Stomach (tissue), 9 donors: ENCODE results near the gene ZNF593OS. TPM values are rescaled to one million over a fixed set of nuclear protein-coding genes. Genes with fewer than 3 reads are reported as not detected.

Source experiments
- DNase-seq, 2 donors: peaks; one replicate each; pipeline versions ENCODE4 v3.0.0 to v3.0.0-alpha.2; 2013 to 2019
- H3K27ac ChIP-seq, 5 donors: fragments of 200-600 bp in 4 of 5; sonication (generic) in 4 of 5; one replicate each; pipeline ENCODE4 v1.5.1; 2013 to 2019; ENCODE audit warnings: mild to moderate bottlenecking in 1 of 5, moderate library complexity in 1 of 5
- H3K27me3 ChIP-seq, 3 donors: fragments of 200-600 bp; sonication (generic); one replicate each; pipeline ENCODE4 v1.5.1; 2017 to 2019; ENCODE audit warnings: mixed run types in 1 of 3
- H3K36me3 ChIP-seq, 4 donors: fragments of 200-600 bp; sonication (generic); 1 replicate in 3 of 4; 2 replicates in 1 of 4; pipeline ENCODE4 v1.5.1; 2016 to 2019
- H3K4me1 ChIP-seq, 4 donors: fragments of 200-600 bp; sonication (generic); one replicate each; pipeline ENCODE4 v1.5.1; 2016 to 2019
- H3K4me3 ChIP-seq, 4 donors: fragments of 200-600 bp; sonication (generic) in 3 of 4; one replicate each; pipeline ENCODE4 v1.5.1; 2016 to 2019; ENCODE audit warnings: mild to moderate bottlenecking in 1 of 4
- H3K9me3 ChIP-seq, 4 donors: fragments of 200-600 bp; sonication (generic); one replicate each; pipeline ENCODE4 v1.5.1; 2016 to 2019
- CTCF ChIP-seq, 7 experiments: fragments of 450-650 bp in 4 of 7; fragments of 200-600 bp in 3 of 7; sonication (generic) in 3 of 7; IDR thresholded peaks; one replicate each; pipeline ENCODE4 v1.5.1; 2016 to 2019; ENCODE audit warnings: antibody characterized with exemption in 7 of 7, control low read depth in 2 of 7, mild to moderate bottlenecking in 1 of 7
- EP300 ChIP-seq: sonication (generic); formaldehyde crosslinking; IDR thresholded peaks from one replicate; pipeline ENCODE4 v1.6.1; 2017; ENCODE audit warnings: antibody characterized with exemption
- POLR2A ChIP-seq, 4 donors: fragments of 450-650 bp; IDR thresholded peaks; one replicate each; pipeline ENCODE4 v1.6.1; 2016; ENCODE audit warnings: antibody characterized with exemption in 4 of 4, control low read depth in 2 of 4, mild to moderate bottlenecking in 1 of 4, moderate library complexity in 1 of 4
- POLR2AphosphoS5 ChIP-seq, 3 donors: sonication (generic); formaldehyde crosslinking; IDR thresholded peaks; one replicate each; pipeline ENCODE4 v1.6.1; 2016; ENCODE audit warnings: antibody characterized with exemption in 3 of 3
- WGBS, 5 donors: extraction: QIAGEN DNeasy Blood & Tissue Kit in 3 of 5; methylation state at CpG; one replicate each; pipeline versions ENCODE4 v1.1.5 to v1.1.7; 2013 to 2018; 5-methylcytosine and 5-hydroxymethylcytosine counted together
- intact Hi-C: fragments of 100-400 bp; cut with DNase I; formaldehyde crosslinking; loops from one replicate; pipeline ENCODE4 v1.15.1; 2023; ENCODE audit warnings: low total_unique reads
- polyA plus RNA-seq, 3 donors: library from polyadenylated mRNA; stranded (reverse); fragments of 200-250 nt; gene quantifications; one replicate each; pipeline ENCODE4 v1.2.3, GENCODE V29; 2013
- total RNA-seq, 5 donors: library from RNA; depleted of rRNA; stranded (reverse); fragments of >200 nt; gene quantifications; one replicate each; pipeline versions ENCODE4 v1.1.0 to v1.2.3, GENCODE V29; 2014 to 2016
- donor health status: healthy with polysubstance abuse.
- donor health status: Bipolar disorder and iron deficiency.
- donor health status: healthy.

ZNF593OS gene
- total and polyA plus RNA-seq, 8 donors, result 0.30 to 0.76 TPM; not detected in 6

- TF ChIP-seq POLR2A (IDR thresholded peaks at IDR 0.05) (no peak), POLR2AphosphoS5 (IDR thresholded peaks at IDR 0.05) (no peak), CTCF (IDR thresholded peaks at IDR 0.05) (no peak), EP300 (no peak)
- no peak for DNase-seq
- peaks cover 0 to 46% (median 43%) of the 10 kb centered on the region in 4 donors for H3K36me3 ChIP-seq
- intact Hi-C loops, result no loop called here
- H3K9me3 ChIP-seq, result no peaks in the 10 kb centered on the region
- H3K27me3 ChIP-seq, result no peaks in the 10 kb centered on the region
- H3K27ac ChIP-seq, result no peak overlapping the region
- peaks cover 0 to 9% (median 5%) of the 10 kb centered on the region in 4 donors for H3K4me1 ChIP-seq
- 83 to 88% (median 85%) methylated on average over 4 of the region's 4 CpGs for WGBS, 5 donors
- H3K4me3 ChIP-seq, result no peak overlapping the region
These were observed 8.4 kb upstream of the ZNF593OS start for GRCh38 chr1:26180010-26180506.

GRCh38 chr1:26177182-26177684 lies 5.6 kb upstream of the ZNF593OS start, which contains the start of gene CNKSR1:
Gene CNKSR1, plus strand, starts transcription at chr1:26177491. Its CDS starts 57 bp downstream, at chr1:26177548.
- intact Hi-C loops, result no loop called here
- peak; percentile 87 to 95 for DNase-seq

GRCh38 chr1:26175346-26175745 lies 3.7 kb upstream of the ZNF593OS start:
- Histone ChIP-seq H3K36me3 (peaks cover 0 to 14% (median 5%) of the 10 kb centered on the region in 4 donors), H3K27ac (no peak overlapping the region), H3K4me1 (peaks cover 11 to 24% (median 18%) of the 10 kb centered on the region in 4 donors), H3K4me3 (no peak overlapping the region), H3K27me3 (no peaks in the 10 kb centered on the region), H3K9me3 (no peaks in the 10 kb centered on the region)
- intact Hi-C loops, result no loop called here
- DNase-seq, result no peak
- 89 to 97% (median 95%) methylated on average over 8 of the region's 8 CpGs for WGBS, 5 donors
- TF ChIP-seq EP300, result no peak
- TF ChIP-seq POLR2A (IDR thresholded peaks at IDR 0.05), result no peak
- no peak for TF ChIP-seq CTCF (IDR thresholded peaks at IDR 0.05)
- no peak for TF ChIP-seq POLR2AphosphoS5 (IDR thresholded peaks at IDR 0.05)

More at GRCh38 chr1:26177182-26177684, 5.6 kb upstream of the ZNF593OS start, which contains the start of gene CNKSR1:
- Histone ChIP-seq H3K36me3 (peaks cover 0 to 19% (median 17%) of the 10 kb centered on the region in 4 donors), H3K9me3 (no peaks in the 10 kb centered on the region), H3K27ac (peak within 1 kb of the TSS; percentile 56 to 77 (median 69)), H3K27me3 (no peaks in the 10 kb centered on the region), H3K4me3 (peak within 1 kb of the TSS; percentile 27 to 48 (median 42)), H3K4me1 (peaks cover 0 to 9% (median 5%) of the 10 kb centered on the region in 4 donors)
- no peak for TF ChIP-seq EP300
- TF ChIP-seq POLR2AphosphoS5 (IDR thresholded peaks at IDR 0.05), result peak in 2 of 3 donors; percentile 54 to 59
- TF ChIP-seq CTCF (IDR thresholded peaks at IDR 0.05), result peak in 1 of 7 experiments; percentile 6
- peak in 1 of 4 donors; percentile 34 for TF ChIP-seq POLR2A (IDR thresholded peaks at IDR 0.05)
- 19 to 39% (median 22%) methylated on average over 9 to 21 of the region's 21 CpGs for WGBS, 5 donors

- Histone ChIP-seq H3K36me3 (peaks cover 0 to 10% (median 5%) of the 10 kb centered on the region in 4 donors), H3K4me1 (peaks cover 12 to 26% (median 25%) of the 10 kb centered on the region in 4 donors), H3K27ac (peak overlapping the region in 4 of 5 donors; percentile 85 to 91 (median 86)), H3K4me3 (peak overlapping the region; percentile 75 to 93 (median 84)), H3K9me3 (no peaks in the 10 kb centered on the region), H3K27me3 (no peaks in the 10 kb centered on the region)
- intact Hi-C loops, result no loop called here
- WGBS, 5 donors, result 51 to 70% (median 55%) methylated on average over 6 to 9 of the region's 9 CpGs
- peak in 1 of 2 donors; percentile 43 for DNase-seq
- TF ChIP-seq CTCF (IDR thresholded peaks at IDR 0.05), result no peak
These were observed 1.2 kb downstream of the ZNF593OS start for GRCh38 chr1:26170472-26170821.
